Activated naive CD4-positive, alpha-beta T cell treated with Interleukin-2 at 50 U/mL for 16 hours (primary cell): ENCODE measurements around the gene CCDC178.
A peak's percentile ranks its signal among the peaks of the same experiment; 100 is the strongest.
"Not testable (repeated sequence)": the region's sequence is repeated elsewhere in the genome, so short reads cannot be mapped to it uniquely, and the experiment has no call there.

ENCODE experiments used
- DNase-seq: peaks from one replicate; pipeline ENCODE4 v3.0.0-alpha.2; 2020

Gene CCDC178

DNA sequence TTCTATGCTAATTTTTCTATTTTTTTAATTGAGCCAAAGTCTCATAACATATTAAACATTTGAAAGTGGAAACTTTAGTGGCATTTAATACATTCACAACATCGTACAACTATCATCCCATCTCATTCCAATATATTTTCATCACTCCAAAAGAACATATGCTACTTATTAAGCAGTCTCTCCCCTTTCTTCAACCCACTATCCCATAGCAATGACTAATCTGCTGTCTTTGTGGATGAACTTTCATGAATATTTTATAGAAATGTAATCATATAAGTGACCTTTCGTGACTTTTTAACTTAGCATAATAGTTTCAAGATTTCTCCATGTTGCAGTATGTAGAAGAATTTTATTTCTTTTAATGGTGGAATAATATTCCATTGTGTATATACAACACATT, 90.3 kb downstream of the CCDC178 start:
- no peak for DNase-seq

DNA sequence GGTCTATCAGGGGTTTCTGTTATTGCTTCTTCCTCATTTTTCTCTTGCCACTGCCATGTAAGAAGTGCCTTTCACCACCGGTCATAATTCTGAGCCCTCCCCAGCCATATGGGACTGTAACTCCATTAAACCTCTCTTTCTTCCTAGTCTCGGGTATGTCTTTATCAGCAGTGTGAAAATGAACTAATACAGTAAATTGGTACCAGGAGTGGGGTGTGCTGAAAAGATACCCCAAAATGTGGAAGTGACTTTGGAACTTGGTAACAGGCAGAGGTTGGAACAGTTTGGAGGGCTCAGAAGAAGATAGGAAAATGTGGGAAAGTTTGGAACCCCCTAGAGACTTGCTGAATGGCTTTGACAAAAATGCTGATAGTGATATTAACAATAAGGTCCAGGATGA, 100.8 kb downstream of the CCDC178 start:
- not testable (repeated sequence) for DNase-seq

DNA sequence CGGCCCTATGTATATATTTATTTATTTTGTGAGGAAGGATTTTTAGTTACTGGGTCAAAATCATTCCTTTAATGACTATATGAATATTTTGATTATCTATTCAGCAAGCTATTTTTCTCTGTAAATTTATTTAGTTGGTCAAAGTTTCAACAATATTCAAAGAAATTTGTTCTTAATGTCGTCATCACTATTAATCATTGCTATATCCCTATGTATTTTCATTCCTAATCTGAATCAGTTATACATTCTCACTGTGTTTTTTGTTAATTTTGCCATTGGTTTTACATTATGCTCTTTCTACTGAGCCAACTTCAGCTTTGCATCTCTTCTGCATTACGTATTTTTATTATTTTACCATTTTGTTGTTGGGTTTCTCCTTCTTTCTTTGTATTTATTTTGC, 105.7 kb downstream of the CCDC178 start:
- no peak for DNase-seq

DNA sequence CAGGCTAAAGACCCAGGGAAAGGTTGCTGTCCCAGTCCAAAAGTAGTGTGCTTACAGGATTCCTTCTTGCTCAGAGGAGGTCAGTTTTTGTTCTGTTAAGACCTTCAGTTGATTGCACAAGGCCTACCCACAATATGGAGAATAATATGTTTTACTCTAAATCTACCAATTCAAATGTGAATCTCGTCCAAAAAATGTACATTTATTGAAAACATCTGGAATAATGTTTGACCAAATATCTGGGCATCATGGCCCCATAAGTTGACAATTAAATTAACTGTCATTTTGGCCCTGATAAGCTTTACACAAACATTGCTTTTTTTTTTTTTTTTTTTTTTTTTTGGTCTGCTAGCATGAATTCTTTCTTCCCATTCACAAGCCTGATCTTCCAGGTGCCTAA, 109.8 kb downstream of the CCDC178 start:
- no peak for DNase-seq

DNA sequence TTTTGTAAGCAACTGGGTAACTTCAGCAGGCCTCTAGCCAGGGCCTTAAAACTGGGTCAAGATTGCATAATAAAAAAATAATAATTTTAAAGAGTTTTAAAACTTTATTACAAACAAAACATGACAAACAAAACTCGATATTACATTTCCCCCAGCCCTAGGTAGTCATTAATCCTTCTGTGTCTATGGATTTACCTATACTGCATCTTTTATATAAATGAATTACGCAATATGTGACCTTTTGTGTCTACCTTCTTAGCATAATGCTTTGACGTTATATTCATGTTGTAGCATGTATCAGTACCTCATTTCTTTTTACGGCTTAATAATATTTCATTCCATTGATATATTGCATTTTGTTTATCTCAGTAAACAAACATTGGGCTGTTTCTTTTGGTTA, 113.5 kb downstream of the CCDC178 start:
- DNase-seq: no peak

DNA sequence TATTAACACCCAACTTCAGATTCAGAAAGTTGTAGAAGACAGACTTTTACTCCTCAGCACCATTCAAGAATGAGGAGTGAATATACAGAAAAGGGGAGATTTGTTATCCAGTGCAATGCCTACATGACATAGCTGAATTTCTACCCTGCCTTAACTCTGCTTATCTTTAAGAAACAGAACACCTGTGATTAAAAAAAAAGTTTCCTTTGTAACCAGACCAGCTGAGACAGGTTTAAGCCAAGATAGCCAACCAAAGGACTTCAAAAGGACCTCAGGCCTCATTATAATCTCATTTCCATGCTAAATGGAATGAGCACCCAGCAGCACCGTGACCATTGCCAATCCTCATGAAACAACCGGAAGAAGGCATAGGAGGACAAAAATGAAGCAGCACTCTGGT, 122.9 kb downstream of the CCDC178 start:
- no peak for DNase-seq

DNA sequence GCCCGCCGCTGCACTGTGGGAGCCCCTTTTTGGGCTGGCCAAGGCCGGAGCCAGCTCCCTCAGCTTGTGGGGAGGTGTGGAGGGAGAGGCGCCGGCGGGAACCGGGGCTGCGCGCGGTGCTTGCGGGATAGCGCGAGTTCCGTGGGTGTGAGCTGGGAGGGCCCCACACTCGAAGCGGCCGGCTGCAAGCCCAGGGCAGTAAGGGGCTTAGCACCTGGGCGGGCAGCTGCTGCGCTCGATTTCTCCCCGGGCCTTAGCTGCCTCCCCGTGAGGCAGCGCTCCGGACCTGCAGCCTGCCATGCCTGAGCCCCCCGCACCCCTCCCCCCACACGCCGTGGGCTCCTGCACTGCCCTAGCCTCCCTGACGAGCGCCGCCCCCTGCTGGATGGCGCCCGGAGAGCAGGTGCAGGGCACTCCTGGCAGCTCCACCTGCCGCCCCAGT, 124.4 kb downstream of the CCDC178 start:
- DNase-seq: no peak

DNA sequence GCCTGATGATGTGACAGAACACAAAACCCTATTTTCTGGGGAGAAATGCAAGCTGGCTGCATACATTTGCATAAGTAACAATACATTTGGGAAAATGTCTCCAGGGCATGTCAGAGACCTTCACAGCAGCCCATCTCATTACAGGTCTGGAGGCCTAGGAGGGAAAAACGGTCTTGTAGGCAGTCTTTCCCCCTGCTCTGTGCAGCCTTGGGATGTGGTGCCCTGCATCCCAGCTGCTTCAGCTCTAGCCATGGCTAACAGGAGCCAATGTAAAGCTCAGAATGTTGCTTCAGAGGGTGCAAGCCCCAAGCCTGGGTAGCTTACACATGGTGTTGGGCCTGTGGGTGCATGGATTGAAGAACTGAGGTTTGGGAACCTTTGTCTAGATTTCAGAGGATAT, 133.0 kb downstream of the CCDC178 start:
- DNase-seq: no peak

DNA sequence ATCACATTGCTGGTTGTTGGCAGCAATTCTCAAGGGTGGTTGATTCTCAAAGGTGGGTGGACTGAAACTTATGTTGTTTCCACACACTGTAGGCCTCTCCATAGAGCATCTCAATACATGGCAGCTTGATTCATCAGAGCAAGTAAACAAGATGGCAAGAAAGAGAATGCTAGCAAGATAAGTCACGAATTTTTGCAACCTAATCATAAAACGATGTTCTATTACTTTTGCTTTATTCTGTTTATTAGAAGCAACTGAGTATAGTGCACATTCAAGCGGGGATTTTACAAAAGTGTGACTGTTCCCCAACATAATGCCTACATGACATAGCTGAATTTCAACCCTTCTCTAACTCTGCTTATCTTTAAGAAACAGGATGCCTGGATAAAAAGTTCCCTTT, 136.2 kb downstream of the CCDC178 start:
- DNase-seq: no peak

DNA sequence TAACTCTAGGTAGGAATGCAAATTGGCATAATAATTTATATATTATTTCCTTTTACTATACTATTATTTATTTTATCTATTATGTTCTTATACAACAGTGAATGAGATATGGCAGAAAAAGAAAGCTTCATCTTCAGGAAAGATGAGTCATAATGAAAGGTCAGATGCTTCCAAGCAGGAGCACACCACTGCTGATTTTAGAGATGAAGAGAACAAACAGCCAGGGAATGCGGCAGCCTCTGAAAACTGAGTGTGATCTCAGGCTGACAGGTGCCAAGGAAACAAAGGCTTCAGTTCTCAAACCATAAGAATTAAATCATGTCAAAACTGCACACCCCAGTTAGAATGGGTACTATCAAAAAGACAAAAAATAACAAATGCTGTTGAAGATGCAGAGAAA, 149.0 kb downstream of the CCDC178 start:
- DNase-seq: no peak

DNA sequence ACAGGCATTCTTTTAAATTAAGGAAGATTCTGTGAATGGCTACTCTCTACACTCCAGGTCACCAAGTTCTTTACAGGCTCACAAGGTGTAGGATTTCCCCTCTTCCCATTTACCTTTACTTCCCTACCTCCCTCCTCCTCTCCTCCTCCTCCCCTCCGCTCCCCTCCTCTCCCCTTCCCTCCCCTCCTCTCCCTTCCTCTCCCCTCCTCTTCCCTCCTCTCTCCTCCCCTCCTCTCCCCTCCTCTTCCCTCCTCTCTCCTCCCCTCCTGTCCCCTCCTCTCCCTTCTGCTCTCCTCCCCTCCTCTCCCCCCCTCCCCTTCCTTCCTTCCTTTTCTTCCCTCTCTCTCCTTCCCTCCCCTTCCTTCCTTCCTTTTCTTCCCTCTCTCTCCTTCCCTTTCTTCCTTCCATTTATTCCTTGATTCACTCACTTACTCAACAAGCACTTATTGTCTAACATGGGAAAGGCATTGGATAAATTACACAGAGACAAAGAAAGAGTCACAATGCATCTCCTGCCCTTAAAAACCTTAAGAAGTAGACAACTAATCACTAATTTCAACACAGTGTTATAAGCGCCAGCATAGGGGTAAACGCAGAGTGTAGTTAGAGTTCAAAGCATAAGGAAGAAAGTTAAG, 152.3 kb downstream of the CCDC178 start:
- no peak for DNase-seq

DNA sequence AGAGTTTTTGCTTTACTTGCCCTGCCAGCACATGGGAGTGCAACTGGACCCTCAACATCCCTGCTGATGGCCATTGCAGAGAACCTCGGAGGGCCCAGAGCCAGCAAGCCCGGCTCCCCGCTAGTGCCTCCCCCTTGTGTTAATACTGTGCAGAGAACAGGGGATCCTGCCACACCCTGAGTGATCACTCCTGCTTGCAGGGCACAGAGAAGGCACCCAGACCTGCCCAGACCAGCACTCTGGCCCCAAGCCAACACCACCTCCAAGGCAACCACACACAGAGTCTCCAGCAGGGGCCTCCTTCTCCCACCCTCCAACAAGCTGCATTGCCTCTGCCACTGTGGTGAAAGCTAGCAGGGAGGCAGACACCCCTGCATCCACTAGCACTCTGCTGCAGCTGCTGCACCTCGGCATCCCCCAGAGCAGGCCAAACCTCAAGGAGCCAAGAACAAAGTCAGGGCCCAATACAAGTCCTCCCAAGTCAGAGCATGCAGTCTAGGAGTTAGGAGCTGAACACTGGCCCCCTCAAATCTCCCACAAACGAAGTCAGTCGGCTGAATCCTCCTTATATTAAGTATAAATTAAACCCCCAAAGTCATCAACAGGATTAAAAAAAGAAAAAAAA, 157.7 kb downstream of the CCDC178 start:
- DNase-seq: no peak

DNA sequence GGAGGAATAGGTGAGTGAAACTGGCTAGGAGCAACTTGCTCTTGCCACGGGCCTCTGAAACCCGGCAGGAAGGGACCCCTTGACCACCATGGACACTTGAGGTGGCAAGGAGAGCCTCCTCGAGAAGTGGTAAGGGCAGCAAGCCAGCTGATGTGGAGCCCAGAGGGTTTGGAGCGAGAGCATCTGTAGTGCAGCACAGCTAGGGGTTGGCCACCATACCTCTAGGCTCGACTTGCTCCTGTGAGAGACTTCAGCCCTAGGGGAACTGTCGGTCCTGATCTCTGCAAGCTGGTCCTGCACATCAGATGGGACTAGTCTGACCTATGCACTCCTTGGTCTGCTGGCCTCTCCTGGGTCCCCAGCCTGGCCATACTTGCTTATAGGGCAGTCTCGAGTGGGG, 158.4 kb downstream of the CCDC178 start:
- no peak for DNase-seq

DNA sequence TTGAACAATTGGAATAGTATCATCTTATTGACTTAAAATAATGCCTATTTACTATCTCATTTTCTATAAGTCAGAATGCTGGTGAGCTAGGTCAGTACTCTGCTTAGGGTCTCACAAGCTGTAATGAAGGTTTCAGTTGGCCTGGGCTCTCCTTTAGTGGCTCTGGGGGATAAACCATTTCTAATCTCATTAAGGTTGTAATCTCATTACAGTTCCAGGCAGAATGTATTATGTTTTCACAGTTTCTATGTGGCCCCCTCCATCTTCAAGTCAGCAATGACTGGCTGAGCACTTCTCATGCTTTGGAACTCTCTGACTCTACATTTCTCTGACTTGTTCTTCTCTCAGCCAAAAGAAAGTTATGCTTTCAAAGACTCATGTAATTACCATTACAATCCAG, 163.1 kb downstream of the CCDC178 start:
- DNase-seq: no peak

DNA sequence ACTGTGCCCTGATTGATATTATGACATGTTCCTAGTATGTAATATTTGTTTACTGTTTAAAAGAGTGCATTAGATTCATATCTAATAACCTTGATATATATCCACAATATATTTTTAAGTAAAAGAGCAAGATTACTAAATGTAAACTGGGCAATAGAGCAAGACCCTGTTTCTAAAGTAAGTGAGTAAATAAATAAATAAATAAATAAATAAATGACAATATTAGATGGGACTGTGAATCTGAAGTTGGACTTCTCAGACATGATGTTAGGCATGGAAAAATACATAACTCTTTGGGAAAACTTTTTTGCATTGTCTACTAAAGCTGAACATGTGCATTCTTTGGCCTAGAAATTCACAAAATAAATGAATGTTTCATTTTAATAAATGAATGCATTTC, 164.7 kb downstream of the CCDC178 start:
- no peak for DNase-seq

DNA sequence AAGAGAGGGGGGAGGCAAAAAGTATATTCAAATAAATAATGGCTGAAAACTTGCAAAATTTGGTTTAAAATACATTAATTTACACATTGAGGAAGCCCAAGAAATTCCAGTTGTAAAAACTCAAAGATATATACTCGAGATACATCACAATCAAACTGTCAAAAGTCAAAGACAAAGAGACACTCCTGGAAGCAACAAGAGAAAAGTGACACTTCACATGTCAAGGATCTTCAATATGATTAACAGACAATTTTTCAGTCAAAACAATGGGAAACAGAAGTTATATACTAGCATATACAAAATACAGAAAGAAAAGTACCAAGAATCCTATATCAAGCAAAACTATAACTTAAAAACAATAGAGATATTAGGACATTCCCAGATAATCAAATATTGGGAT, 170.2 kb downstream of the CCDC178 start:
- DNase-seq: no peak

DNA sequence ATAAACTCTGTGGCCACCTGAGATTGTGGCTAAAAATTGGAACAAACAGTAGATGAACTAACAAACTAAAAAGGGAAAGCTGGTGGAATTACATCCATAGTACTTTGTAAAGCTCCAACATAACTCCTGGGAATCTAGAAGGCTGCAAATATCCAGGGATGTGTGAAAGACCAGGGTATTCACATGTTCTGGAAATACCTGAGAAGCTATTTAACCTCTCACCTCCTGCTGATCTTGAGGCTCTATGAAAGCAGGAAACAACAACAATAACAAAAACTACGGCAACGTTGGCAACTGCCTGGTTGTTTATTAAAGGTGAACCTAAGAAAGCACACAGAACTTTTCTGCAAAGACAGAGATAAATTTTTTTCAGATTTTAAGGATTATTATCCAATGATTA, 171.3 kb downstream of the CCDC178 start:
- no peak for DNase-seq

DNA sequence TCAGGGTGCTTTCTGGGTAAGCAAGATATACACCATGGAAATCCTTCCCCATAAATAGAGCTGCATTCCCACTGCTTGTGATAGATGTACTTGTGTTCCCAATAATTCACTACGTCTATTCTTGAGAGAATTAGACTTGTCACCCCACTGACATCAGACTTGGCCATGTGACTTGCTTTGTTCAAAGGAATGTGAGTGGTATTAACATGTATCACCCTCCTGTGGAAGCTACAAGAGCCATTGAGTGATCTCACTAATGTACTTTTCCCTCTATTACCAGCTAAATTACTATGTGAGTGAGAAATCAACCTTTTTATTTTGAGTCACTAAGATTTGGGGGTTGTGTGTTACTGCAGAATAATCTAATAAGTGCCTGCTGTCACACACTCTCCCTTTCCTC, 176.0 kb downstream of the CCDC178 start:
- no peak for DNase-seq

DNA sequence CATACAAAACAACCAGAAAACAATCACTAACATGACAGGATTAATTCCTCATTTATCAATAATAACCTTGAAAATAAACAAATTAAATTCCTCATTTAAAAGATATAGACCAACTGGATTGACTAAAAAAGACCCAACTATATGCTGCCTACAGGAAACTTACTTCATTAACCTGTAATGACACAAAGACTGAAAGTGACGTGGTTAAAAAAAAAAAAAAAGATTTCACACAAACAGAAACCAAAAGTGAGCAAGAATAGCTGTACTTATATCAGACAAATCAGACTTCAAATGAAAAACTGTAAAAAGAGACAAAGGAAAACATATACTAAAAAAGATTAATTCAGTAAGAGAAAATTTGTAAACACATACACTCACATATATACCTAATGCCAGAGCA, 201.2 kb downstream of the CCDC178 start:
- no peak for DNase-seq

DNA sequence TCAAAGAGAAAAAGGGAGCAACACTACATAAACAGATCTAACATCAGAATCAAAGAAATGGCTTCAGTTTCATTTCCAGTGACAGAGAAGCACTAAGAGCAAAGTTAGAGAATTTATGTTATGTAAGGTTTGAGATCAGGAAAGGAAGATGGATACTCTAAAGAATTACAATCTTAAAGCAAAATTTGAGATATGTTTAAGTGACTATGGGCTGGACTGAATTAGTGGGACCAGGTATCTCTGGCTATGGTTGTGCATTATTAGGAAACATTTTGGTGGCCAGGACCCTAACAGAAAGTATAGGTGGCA, 208.2 kb downstream of the CCDC178 start:
- DNase-seq: no peak

DNA sequence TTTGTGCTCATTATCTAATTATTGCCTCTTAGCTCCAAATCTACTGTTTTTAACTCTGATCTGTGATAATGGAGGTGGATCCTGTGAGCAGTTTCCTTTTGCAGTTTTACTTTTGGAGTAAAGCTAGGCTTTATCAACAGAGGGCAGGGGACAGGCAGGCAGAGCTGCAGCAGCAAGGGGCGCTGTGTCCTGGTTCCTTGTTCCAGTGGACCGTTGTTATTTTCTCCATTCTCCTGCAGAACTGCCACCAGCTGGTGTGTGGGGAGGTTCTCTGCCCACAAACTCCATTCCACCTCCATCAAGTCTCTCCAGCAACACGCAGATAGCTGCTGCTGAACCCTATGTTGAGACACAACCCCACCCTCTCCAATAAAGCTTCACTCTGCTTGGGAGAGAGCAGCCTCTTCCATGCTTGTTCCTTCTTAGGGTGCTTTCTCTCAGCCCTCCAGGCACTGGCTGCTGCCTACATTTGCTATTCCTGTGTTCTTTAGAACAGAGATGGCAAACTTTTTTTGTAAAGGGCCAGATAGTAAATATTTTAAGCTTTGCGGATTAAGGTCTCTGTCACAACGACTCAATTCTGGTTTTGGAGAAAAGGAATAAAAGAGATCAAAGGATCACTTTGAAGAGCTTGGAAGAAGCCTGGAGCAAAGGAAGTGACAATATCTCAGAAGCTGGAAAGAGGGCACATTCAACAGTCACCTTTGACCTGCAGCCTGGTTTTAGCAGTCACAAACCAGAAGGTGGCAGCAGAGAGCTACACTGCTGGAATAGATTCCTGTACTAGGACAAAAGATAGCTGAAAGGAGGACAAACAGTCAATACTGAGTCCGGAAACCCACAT, 208.8 kb downstream of the CCDC178 start:
- peak; percentile 18 for DNase-seq

DNA sequence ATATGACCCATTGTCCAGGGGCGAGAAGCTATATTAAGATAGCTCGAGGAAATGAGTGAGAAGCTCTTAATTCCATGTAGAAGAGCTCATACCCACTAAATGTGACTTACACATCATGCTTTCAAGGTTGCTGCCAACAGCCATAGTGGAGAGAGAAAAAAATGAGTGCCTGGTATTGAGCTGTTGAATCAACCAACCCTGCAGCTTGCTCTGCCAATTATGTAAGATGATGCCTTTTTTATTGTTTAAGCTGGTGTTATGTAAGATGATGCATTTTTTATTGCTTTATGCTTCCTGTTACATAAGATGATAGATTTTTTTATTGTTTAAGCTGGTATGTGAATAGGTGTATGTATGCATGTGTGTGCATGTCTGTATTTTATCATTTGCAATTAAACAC, 228.2 kb downstream of the CCDC178 start:
- DNase-seq: no peak

DNA sequence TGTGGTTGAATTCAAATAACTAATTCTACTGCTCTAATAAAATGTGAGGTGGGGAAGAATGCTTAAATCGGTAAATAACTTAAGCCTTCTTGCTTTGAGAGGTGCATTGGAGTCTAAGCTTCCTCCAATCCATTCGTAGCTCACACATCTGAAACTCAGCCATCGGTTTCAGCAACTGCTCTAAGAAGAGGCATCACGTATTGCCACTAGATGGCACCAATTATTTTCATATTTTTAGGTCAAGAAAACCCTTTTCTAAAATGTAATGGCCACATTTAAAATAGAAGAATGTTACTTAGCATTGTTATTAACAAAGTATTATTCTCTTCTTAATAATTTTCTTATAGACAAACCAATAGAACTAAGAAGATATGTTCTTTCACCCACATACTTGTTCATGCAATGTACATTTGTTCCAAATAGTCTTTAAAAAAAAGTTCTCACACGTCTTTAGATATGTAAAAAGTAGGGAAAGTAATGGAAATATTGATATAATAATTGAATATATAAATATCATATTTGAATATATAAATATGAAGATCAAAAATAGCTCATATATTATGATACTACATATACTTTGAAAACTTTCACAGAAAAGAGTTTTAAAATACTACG, 229.8 kb downstream of the CCDC178 start:
- DNase-seq: no peak

DNA sequence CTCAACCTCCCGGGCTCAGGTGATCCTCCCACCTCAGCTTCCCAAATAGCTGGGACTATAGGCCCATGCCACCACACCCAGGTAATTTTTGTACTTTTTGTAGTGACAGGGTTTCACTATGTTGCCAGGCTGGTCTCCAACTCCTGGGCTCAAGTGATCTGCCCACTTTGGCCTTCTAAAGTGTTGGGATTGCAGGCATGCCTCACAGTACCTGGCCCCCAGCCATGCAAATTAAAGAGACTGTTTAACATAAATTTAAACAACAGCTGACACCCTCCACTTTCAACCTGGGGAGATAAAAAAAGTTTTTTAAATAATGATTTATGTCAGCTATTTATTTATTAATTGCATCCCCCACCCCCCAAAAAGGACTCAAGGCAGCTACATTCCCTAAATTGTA, 234.7 kb downstream of the CCDC178 start:
- DNase-seq: no peak
